Muscle of arm (tissue), 12 donors: ENCODE results near the gene APBA2. TPM values are rescaled to one million over a fixed set of nuclear protein-coding genes. Genes with fewer than 3 reads are reported as not detected.

Experiments used
- DNase-seq: peaks from one replicate; pipeline ENCODE4 v3.0.0-alpha.2; 2013
- polyA plus RNA-seq, 12 donors: library from polyadenylated mRNA; unstranded; fragments of 120-200 nt; gene quantifications; one replicate each; pipeline ENCODE4 v1.2.1, GENCODE V29; 2013; ENCODE audit not compliant: insufficient read length in 12 of 12

APBA2 gene
- polyA plus RNA-seq, 12 donors: 2.9 to 19.6 (median 5.2) TPM; not detected in 1

DNA sequence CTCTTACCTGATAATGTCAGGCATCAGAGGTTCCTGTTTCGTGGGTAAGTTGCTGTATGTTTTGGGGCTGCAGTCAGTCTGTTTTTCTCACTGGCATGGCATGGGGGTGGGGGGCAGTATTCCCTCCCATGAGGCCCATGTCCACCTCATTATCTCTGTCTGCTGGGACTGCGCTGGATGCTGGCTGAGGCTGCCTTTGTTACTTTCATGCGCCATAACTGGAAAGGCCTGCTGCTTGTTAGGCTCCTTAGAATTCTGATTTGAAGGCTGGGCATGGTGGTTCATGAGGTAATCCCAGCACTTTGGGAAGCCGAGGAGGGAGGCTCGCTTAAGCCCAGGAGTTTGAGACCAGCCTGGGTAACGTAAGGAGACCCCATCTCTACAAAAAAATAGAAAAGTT, 9.8 kb downstream of the APBA2 start:
- DNase-seq: no peak

GRCh38 chr15:28896951-28897350, 11.2 kb downstream of the APBA2 start:
- no peak for DNase-seq

GRCh38 chr15:28897861-28898585, 12.2 kb downstream of the APBA2 start:
- DNase-seq: no peak

GRCh38 chr15:28899061-28899738, 13.4 kb downstream of the APBA2 start:
- no peak for DNase-seq

DNA sequence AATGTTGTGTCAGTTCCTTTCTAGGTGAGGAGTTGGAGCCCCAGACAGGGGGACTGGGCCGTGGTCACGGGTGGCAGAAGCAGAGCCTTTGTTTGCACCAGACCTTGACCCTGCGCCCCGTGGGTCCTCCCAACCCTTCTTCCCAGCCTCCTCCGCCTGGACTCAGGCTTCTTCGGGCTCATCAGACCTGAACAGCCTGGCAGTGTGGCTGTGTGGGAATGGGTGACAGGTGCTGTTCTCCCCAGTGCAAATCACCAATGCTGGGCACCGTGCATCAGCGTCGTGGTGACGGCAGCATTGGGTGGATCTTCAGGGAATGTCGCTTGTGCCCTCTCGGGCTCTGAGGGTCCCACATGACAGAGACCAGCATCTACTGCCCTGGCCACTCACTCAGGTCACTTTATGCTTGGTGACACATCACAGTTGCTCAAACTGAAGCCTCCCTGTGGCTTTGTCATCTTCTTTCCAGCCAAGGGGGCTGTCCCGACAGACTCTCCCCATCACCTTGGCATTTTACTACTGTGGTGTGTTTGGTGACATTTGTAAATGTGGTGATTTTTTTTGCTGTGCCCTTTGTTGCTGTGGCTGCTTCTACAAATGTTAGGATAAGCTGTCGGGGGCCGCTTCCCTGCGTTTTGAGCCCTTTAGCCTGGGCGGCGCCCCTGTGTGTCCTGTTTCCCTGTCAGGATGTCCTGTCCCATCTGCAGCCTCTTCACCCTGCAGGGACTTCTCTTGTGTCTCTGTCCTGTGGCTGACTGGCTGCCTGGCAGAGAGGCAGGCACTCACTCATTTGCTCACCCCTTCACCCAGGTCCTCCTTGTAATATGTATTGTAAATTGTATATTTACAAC, 14.5 kb downstream of the APBA2 start:
- DNase-seq: no peak

GRCh38 chr15:28900892-28901586, 15.3 kb downstream of the APBA2 start:
- no peak for DNase-seq

GRCh38 chr15:28901587-28901980, 15.8 kb downstream of the APBA2 start:
- DNase-seq: no peak

DNA sequence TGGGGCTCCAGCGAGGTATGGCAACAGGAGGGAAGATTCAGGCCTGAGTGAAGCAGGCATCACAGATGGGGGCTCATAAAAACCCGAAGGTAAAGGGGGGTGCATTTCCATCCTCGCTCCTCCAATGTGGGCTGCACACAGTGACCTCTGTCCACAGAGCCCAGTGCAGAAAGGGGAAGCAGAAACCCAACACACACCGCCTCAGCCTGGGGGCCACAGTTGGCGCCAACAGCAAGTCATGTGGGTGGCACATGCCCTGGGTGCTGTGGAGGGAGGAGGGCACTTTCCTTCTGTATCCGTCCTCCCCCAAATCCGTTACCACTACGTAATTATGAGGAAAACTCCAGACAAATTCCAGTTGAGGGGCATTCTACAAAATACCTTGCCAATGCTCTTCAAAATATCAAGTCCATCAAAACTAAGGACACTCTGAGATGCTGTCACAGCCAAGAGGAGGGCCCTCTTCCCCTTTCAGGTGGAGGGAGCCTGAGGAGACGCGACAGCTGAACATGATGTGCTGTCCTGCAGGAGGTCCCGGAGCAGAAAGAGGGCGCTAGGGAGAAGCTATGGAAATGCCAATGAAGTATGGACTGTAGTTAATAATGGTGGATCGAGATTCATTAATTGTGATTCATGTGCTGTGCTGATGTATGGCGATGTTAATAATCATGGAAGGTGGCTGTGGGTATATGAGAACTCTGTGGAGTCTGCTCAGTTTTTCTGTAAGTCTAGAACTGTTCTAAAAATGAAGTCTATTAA, 16.4 kb downstream of the APBA2 start:
- DNase-seq: no peak

DNA sequence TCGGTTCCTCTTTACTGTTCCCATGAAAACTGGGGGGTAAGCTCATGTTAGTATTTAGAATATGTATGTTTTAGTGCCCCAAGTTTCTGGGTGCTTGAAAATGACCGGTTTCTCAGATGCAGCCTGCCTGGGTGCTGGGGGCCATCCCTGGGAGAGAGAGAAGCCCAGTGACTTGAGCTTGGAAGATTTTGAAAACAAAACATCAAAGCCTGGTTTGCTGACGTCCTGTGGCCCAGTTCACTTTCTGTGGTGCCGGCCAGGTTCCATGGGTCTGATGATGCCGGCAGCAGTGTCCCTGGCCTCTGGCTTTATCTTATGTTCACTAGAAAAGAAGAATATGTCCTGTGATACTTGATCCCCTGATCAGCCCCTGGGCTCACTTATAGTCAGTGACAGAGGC, 17.1 kb downstream of the APBA2 start:
- no peak for DNase-seq

- DNase-seq: no peak
Observed at GRCh38 chr15:28903555-28903954, 17.8 kb downstream of the APBA2 start.

DNA sequence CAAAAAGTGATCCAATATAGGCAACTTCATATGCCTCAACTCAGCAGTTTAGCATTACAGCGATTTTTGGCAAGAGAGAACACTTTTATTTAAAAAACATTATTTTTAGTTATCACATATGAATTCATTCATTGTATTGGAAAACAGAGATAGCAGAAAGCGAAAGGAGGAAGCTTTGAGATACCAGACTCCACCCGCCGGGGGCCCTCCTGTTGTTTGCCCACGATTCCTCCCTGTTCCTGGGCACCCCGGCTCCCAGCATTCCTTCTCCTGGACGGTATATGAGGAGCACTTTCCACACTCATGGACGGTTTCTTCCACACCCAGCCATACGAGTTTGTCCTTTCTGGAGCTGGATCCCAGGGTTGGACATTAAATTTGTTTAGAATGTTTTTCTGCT, 18.2 kb downstream of the APBA2 start:
- no peak for DNase-seq

GRCh38 chr15:28904541-28905315, 19.0 kb downstream of the APBA2 start:
- no peak for DNase-seq

DNA sequence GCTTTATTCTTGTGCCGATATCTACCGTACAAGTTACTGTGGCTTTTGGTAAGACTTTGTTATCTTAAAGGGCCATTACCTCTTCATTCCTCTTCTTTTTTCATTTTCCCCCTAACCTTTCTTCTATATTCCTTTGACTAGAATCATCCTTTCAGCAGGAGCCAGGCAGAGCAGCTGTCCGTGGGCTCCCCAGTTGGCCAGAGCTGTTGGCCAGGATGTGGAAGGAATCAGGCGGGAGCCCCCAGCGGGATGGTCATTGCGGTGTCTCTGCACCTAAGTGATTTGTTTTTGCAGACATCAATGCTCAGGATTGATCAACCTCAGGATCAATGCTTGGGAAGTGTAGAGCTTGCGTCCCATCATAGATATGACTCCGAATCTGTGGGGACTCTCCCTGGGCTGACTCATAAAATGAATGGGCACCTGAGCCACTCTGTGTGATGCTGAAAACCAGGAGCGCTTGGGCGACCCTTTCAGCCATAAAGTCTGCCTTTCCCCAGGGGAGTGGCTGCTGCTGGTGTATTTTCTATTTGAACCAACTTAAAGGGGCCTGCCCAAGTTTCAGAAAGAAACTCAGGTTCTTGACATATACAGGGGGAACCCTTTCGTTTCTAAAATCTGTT, 21.7 kb downstream of the APBA2 start:
- no peak for DNase-seq

- no peak for DNase-seq
Observed at GRCh38 chr15:28909958-28910500, 24.3 kb downstream of the APBA2 start.

GRCh38 chr15:28911310-28911931, 25.6 kb downstream of the APBA2 start:
- DNase-seq: no peak

- DNase-seq: no peak
Observed at GRCh38 chr15:28912422-28912821, 26.6 kb downstream of the APBA2 start.

DNA sequence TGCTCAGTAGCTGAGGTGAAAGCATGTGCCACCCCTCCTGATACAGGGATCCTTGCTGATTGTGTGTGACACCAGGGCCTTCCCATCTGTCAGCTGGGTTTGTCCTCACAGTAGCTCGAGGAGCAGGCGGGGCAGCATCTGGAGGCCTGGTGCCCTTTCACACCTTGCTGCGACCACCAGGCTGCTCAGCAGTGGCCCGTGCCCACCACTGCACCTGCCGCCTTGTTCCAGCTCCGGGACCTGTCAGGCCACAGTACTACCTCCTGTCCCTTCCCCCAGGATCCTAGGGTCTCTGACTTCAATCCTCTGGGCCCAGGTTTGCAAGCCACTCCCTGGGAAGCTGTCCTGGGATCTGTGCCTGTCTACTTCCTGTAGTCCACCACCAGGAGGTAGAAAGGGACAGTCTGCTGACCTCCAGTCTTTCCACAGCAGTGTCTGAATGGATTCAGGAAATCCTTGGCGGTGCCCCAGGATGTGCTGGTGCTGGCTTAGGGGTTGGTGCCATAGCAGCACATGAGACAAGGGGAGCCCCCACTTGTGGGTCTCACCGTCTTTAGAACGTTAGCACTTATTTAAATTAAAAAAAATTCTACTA, 27.5 kb downstream of the APBA2 start:
- no peak for DNase-seq

DNA sequence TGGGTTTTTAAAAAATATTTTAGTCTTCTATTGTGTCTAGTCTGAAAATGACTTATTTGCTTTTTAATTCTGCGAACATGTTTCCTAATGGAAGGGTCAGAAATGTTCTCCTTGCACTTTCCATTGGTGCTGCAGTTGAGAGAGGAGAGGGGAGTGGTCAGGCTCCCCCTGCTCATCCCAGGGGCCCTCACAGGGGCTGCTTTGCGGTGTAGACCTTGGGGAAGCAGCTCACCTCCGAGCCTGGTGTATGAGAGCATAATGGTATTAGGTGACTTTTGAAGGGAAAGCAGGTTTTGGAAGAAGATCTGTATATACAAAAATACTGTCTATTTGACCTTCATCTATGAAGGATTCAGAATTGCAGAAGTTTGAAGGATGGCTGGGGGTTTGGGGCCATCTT, 28.3 kb downstream of the APBA2 start:
- no peak for DNase-seq
